Stimulated activated CD8-positive, alpha-beta memory T cell treated with anti-CD3 and anti-CD28 coated beads, Interleukin-4, amount 100 ng/mL, for 4 hours (primary cell): ENCODE results near the gene KRTAP27-1.

Experiments
- DNase-seq, 2 donors: peaks; one replicate each; pipeline ENCODE4 v3.0.0-alpha.2; 2020; ENCODE audit warnings: low read depth in 2 of 2, low spot score in 1 of 2

KRTAP27-1 gene

GRCh38 chr21:30337276-30337744, at the start of gene KRTAP27-1:
Gene KRTAP27-1 (minus strand): TSS chr21:30337694. CDS start chr21:30337668, 26 bp downstream.
- DNase-seq: no peak

- no peak for DNase-seq
Measured at GRCh38 chr21:30382201-30382600, 44.7 kb upstream of the KRTAP27-1 start.

DNA sequence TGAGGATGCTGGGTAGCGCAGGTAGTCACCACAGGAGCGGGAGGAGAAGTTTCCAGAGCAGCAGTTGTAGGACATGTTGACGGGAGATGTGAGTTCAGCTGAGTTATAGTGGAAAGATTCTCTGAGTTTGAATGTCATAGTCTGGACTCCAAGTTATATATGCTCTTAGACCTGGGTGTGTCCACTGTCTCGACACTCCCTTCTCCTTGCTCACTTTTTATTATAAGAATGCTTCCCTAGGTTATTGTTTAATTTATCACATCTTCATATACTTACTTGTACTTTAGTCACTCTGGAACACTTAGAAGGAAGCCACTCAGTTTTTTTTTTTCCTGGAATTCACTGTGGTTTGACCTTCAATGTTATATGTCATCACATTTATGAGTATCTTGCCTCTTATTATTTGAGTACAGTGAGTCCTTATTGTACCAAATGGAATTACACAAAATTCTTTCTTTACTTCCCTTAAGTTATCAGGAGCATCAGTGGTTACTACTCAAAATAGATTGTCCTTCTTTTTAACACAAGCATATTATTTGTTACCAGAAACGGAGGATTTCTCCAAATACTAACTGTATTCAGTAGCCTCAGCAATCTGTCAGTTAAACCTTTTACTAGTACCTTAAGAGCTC, 34.8 kb upstream of the KRTAP27-1 start, which contains the start of gene KRTAP13-2:
Gene KRTAP13-2, minus strand, starts transcription at position 133 of the 632 bp plus-strand sequence. Its CDS starts 58 bp downstream, at position 75.
- DNase-seq: no peak

- DNase-seq: no peak
Measured at GRCh38 chr21:30355906-30356305, 18.4 kb upstream of the KRTAP27-1 start.

- no peak for DNase-seq
Measured at GRCh38 chr21:30354308-30355005, 17.0 kb upstream of the KRTAP27-1 start.

DNA sequence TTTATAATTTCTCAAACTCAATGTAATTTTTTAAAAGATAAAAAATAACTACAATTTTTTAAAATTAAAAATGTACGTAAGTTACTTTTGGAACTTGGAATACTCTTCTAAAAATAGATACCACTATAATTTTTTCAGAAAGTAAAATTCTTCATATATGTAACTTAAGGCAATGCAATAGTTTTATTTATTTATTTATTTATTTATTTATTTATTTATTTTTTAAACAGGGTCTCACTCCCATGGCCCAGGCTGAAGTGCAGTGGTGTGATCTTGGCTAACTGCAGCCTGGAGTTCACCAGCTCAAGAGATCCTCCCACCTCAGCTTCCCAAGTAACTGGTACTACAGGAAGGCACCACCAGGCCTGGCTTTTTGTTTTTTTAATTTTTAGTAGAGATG, 14.0 kb upstream of the KRTAP27-1 start:
- DNase-seq: no peak

DNA sequence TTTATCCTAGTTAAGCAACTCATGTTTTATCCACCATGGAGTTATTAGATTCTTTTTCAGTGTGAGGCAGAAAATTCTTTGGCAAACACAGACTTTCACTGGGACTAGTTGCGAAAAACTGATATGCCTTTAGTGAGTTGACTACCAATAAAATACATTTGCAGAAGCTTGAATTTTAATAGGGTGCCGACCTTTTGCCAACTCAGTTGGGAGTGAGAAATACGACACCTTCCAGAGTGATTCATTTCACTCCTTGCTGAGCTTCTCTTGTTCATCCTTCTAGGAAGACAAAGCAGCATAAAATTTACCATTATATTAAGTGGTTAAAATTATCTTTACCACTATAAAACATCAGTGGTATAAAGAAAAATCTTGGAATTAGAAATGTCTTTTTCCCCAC, 12.1 kb upstream of the KRTAP27-1 start:
- no peak for DNase-seq

GRCh38 chr21:30348506-30348905, 11.0 kb upstream of the KRTAP27-1 start, which contains the start of gene KRTAP23-1:
Gene KRTAP23-1 (minus strand): TSS chr21:30348606. CDS start chr21:30348606, 0 bp downstream.
- no peak for DNase-seq

GRCh38 chr21:30345014-30345413, 7.5 kb upstream of the KRTAP27-1 start:
- DNase-seq: no peak

DNA sequence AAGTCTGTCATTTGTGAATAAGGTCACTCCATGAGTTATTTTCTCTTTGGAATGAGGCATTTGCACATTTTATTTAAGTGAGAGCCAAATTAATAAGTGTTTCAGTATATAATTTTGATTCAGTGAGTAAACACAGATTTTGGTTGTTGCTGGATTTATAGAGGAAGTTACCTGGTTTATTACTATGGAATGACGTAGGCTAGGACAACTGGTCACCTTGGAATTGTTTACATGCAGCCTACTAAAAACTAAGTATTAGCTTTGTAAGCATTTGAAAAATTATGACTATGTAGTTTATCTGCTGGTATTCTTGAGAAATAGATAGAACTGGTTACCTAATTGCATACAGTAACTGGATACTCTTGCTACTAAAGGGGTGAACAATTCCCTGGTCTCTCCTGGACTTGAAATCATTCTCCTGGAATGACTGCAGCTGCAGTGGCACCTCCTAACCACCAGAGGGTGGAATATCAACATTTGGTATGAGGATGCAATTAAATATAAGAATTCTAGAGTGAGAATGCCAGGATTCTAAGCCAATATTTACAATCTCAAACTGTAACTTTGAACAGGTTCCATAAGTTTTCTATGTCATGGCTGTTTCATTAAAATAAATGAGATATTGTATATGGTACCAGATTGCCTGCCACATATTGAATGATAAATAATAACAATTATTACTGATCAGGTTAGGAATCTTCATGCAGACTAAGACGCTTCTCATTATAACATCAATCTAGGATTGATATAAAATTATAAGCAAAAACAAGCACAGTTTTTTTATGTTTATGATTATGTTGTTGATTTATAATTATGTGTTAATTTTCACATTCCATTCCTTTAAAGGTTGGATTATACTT, 3.5 kb upstream of the KRTAP27-1 start:
- DNase-seq: no peak

DNA sequence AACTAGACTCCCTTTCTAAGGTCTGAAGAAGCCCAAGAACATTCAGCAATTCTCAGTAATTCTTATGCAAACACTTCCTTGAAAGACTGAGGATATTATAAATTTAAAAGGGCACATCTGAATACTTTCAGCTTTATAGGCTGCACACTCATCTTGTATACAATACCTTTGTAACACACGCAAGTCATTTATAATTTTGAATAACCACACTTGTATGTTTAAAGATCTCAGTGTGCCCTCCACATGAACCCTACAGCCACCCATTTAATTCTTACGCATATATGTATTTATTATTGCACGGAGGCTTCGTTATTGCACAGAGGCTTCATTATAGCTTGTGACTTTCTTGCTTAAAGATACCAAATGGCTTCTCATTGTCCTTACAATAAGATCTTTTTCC, 1.2 kb upstream of the KRTAP27-1 start:
- DNase-seq: no peak

GRCh38 chr21:30337772-30338171, 278 bp upstream of the KRTAP27-1 start:
- DNase-seq: no peak

- DNase-seq: no peak
Measured at GRCh38 chr21:30336596-30336995, 898 bp downstream of the KRTAP27-1 start.

DNA sequence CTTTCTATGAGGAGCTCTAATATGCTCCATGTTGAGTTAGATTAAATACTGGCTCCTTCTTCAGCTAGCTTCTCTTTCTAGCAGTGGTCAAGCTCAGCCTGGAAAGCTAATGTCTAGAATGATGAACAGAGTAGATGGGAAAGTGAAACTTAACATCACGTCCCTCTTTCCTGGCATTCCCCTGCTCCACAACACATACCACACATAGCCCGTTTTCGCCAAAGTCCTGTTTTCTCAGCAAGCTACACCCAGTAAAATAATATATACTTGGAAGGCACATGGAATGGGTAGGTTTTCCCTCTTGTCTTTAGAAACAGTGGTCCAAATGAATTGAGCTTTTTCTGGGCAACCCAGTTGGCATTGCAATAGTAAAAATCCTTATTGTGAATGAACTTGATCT, 3.8 kb downstream of the KRTAP27-1 start:
- DNase-seq: no peak

DNA sequence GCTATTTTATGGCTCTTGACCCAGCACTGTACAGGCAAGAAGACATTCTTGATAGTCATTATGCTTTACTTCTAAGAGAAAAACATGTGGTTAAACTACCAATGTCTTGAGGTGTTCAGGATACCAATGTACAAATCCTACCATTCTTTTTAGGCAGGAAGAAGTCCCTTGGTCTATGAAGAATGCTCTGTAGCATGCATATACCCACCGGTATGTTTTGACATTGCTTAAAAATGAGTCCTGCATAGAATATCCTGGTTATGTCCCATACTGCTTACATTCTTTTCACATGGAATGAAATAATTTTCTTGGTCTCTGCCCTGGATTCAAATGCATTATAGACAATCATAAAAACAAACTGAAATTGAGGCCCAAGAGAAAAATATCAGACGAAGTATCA, 4.8 kb downstream of the KRTAP27-1 start:
- DNase-seq: no peak

- no peak for DNase-seq
Measured at GRCh38 chr21:30329203-30329875, 8.2 kb downstream of the KRTAP27-1 start.

DNA sequence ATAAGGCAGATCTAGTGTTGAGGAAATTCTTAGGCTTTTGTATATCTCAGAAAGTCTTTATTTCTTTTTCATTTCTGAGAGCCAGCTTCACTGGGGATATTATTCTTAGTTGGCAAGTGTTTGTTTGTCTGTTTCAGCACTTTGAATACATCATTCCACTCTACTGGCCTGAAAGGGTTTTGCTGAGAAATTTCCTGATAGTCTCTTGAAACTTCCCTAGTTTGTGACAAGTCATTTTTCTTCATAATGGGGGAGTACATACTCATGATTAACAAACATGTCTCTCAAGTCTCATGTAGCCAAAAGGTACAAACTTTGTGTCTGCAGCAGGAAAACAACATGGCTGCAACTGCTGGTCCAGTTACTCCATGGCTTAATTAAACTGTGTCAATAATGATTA, 11.1 kb downstream of the KRTAP27-1 start:
- DNase-seq: no peak

DNA sequence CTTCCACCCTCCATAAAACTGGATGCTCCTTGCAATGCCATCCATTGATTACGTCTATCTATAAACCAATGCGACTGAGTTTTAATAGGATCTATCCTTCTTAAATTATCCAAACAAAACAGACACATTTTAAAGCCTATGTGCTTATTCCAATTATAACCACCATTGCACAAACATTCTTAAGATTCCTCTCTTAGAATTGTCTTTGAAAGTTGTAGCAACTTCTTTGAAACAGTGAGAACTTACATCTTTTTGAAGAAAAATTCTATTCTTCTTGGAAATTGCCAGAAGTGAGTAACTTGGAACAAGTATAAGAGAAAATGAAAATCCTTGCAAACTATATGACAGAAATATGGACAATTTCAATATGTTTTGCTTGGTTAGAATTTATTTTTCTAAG, 17.3 kb downstream of the KRTAP27-1 start, which contains the start of gene KRTAP26-1:
Gene KRTAP26-1, minus strand, starts transcription at position 101 of the 400 bp plus-strand sequence. CDS start 280 bp downstream, outside the sequence.
- DNase-seq: no peak

DNA sequence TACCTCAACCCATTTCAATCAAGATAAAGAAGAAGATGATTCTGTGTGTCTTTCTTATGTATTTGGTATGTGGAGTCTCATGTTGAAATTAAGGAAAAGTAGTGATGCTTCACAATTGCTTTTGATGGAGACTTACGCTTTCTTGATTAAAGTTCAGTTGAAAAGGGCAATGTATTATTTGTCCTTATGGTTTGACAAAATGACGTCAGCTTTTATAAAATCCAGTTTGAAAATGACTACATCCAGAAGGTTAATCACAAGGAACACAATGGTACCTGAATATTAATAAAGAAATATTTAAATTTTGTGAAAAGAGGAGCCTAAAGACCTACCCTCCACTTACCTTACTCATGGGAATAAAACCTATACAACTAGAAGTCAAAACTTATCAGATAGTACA, 21.8 kb downstream of the KRTAP27-1 start:
- DNase-seq: no peak

GRCh38 chr21:30306884-30307283, 30.6 kb downstream of the KRTAP27-1 start:
- DNase-seq: no peak

GRCh38 chr21:30305136-30305535, 32.4 kb downstream of the KRTAP27-1 start:
- no peak for DNase-seq
